ENCODE data around the gene DNASE2.

The DNASE2 gene

GRCh38 chr19:12866416-12867119 lies 14.7 kb downstream of the DNASE2 start:
- no peak overlapping the region for H3K4me3 ChIP-seq (ENCODE audit: low read depth, low read length)
- no peak for TF ChIP-seq CTCF (IDR thresholded peaks at IDR 0.05; ENCODE audit: low read depth, low read length)

GRCh38 chr19:12865746-12866415 lies 15.4 kb downstream of the DNASE2 start:
- H3K4me3 ChIP-seq (ENCODE audit: low read depth, low read length) = no peak overlapping the region
- no peak for TF ChIP-seq CTCF (IDR thresholded peaks at IDR 0.05; ENCODE audit: low read depth, low read length)

- H3K4me3 ChIP-seq (ENCODE audit: low read depth, low read length) = no peak overlapping the region
- TF ChIP-seq CTCF (IDR thresholded peaks at IDR 0.05; ENCODE audit: low read depth, low read length) = no peak
Observed at GRCh38 chr19:12864721-12865715, 16.2 kb downstream of the DNASE2 start.

- no peak overlapping the region for H3K4me3 ChIP-seq (ENCODE audit: low read depth, low read length)
- TF ChIP-seq CTCF (IDR thresholded peaks at IDR 0.05; ENCODE audit: low read depth, low read length) = no peak
Observed at GRCh38 chr19:12864143-12864542, 17.1 kb downstream of the DNASE2 start.

GRCh38 chr19:12859546-12859945 lies 21.7 kb downstream of the DNASE2 start:
- no peak for TF ChIP-seq CTCF (IDR thresholded peaks at IDR 0.05; ENCODE audit: low read depth, low read length)
- no peak overlapping the region for H3K4me3 ChIP-seq (ENCODE audit: low read depth, low read length)

GRCh38 chr19:12858041-12858928 lies 23.0 kb downstream of the DNASE2 start:
- no peak overlapping the region for H3K4me3 ChIP-seq (ENCODE audit: low read depth, low read length)
- no peak for TF ChIP-seq CTCF (IDR thresholded peaks at IDR 0.05; ENCODE audit: low read depth, low read length)

All from WI38 (cell line).